HepG2 (cell line): Measurements from ENCODE around the gene CARHSP1. TPM values are rescaled to one million over a fixed set of nuclear protein-coding genes. Genes with fewer than 3 reads are reported as not detected.

Experiments
- ARNT2 ChIP-seq: sonication (generic); formaldehyde crosslinking; IDR thresholded peaks from 2 replicates; pipeline ENCODE4 v1.8.0; 2022; ENCODE audit warnings: mild to moderate bottlenecking, low read depth, missing genetic modification reagents, moderate library complexity
- HNRNPLL ChIP-seq: fragments of 200-400 bp; formaldehyde crosslinking; IDR thresholded peaks from 2 replicates; pipeline ENCODE4 v1.6.1; 2017; ENCODE audit warnings: mild to moderate bottlenecking, low read depth, low read length; ENCODE audit not compliant: poor library complexity, severe bottlenecking
- IKZF4 ChIP-seq: sonication (generic); formaldehyde crosslinking; IDR thresholded peaks from 2 replicates; pipeline ENCODE4 v1.5.1; 2020; ENCODE audit warnings: borderline replicate concordance, mild to moderate bottlenecking, low read depth, missing genetic modification reagents; ENCODE audit errors: not compliant biosample characterization
- NONO ChIP-seq, 2 experiments: fragments of 450-650 bp in 1 of 2; sonication (generic) in 1 of 2; formaldehyde crosslinking in 1 of 2; IDR thresholded peaks in 1 of 2; conservative IDR thresholded peaks in 1 of 2; 2 replicates each; pipeline versions ENCODE4 v1.6.1 to v1.8.0; 2017 to 2022; ENCODE audit warnings: mild to moderate bottlenecking in 1 of 2, missing genetic modification reagents in 1 of 2, moderate library complexity in 1 of 2
- PATZ1 ChIP-seq: sonication (generic); formaldehyde crosslinking; IDR thresholded peaks from 2 replicates; pipeline ENCODE4 v1.4.0; 2020; ENCODE audit warnings: missing genetic modification reagents
- ZFP37 ChIP-seq: sonication (generic); formaldehyde crosslinking; IDR thresholded peaks from 2 replicates; pipeline ENCODE4 v1.4.0; 2020; ENCODE audit warnings: missing genetic modification reagents, borderline replicate concordance
- ZFP82 ChIP-seq: sonication (generic); formaldehyde crosslinking; IDR thresholded peaks from 2 replicates; pipeline ENCODE4 v1.5.1; 2020; ENCODE audit warnings: mild to moderate bottlenecking, missing genetic modification reagents, borderline replicate concordance
- ZGPAT ChIP-seq: IDR thresholded peaks from 2 replicates; pipeline ENCODE4 v1.6.1; 2016; ENCODE audit warnings: mild to moderate bottlenecking
- ZNF280D ChIP-seq: sonication (generic); formaldehyde crosslinking; IDR thresholded peaks from 2 replicates; pipeline ENCODE4 v1.5.1; 2020; ENCODE audit warnings: mild to moderate bottlenecking, missing genetic modification reagents
- ZNF512 ChIP-seq: sonication (generic); formaldehyde crosslinking; IDR thresholded peaks from 2 replicates; pipeline ENCODE4 v1.4.0; 2020; ENCODE audit warnings: mild to moderate bottlenecking, missing genetic modification reagents
- ZNF552 ChIP-seq: sonication (generic); formaldehyde crosslinking; IDR thresholded peaks from 2 replicates; pipeline ENCODE4 v1.9.0; 2022; ENCODE audit warnings: missing genetic modification reagents, mild to moderate bottlenecking, borderline replicate concordance
- ZNF572 ChIP-seq: sonication (generic); formaldehyde crosslinking; IDR thresholded peaks from 2 replicates; pipeline ENCODE4 v1.5.1; 2020; ENCODE audit warnings: mild to moderate bottlenecking, missing genetic modification reagents
- ZNF629 ChIP-seq: sonication (generic); formaldehyde crosslinking; conservative IDR thresholded peaks from 2 replicates; pipeline ENCODE4 v1.5.0; 2020; ENCODE audit warnings: missing genetic modification reagents
- ZNF816 ChIP-seq: sonication (generic); formaldehyde crosslinking; IDR thresholded peaks from 2 replicates; pipeline ENCODE4 v1.8.0; 2022; ENCODE audit warnings: missing genetic modification reagents, mild to moderate bottlenecking, borderline replicate concordance
- ZNF83 ChIP-seq: sonication (generic); formaldehyde crosslinking; IDR thresholded peaks from 2 replicates; pipeline ENCODE4 v1.4.0; 2020; ENCODE audit warnings: missing genetic modification reagents, mild to moderate bottlenecking, borderline replicate concordance
- ZSCAN21 ChIP-seq: sonication (generic); formaldehyde crosslinking; IDR thresholded peaks from 2 replicates; pipeline ENCODE4 v1.8.0; 2022; ENCODE audit warnings: mild to moderate bottlenecking, missing genetic modification reagents, moderate library complexity, borderline replicate concordance
- ZUFSP ChIP-seq: sonication (generic); formaldehyde crosslinking; IDR thresholded peaks from 2 replicates; pipeline ENCODE4 v1.9.0; 2021; ENCODE audit warnings: missing genetic modification reagents, mild to moderate bottlenecking, borderline replicate concordance
- polyA plus RNA-seq, 8 experiments: library from polyadenylated mRNA; depleted of rRNA in 3 of 8; stranded (reverse) in 7 of 8; unstranded in 1 of 8; fragments of >200 nt; fragmentation: Illumina TruSeq in 4 of 8; extraction: Trizol in 4 of 8; gene quantifications; 2 replicates each; pipeline versions ENCODE4 v1.2.1 to v1.2.3, GENCODE V29; 2011 to 2016; ENCODE audit warnings: low read depth in 4 of 8, missing spikeins in 1 of 8, mixed read lengths in 1 of 8; ENCODE audit not compliant: insufficient read depth in 1 of 8
- total RNA-seq, 5 experiments: library from RNA; depleted of rRNA; stranded (reverse); fragments of >200 nt; fragmentation: Illumina TruSeq; extraction: Trizol; gene quantifications; 2 replicates each; pipeline ENCODE4 v1.2.3, GENCODE V29; 2016; ENCODE audit warnings: low read depth in 1 of 5

The CARHSP1 gene
- total and polyA plus RNA-seq, 2 of the 13 experiments (the other 11 are each of a cell fraction or from before 2014, with no cell fraction given), result 173 to 345 TPM

GRCh38 chr16:8866118-8866883, 2.5 kb downstream of the CARHSP1 start (continued):
- no peak for TF ChIP-seq ZNF816 (CRISPR knock-in tag)
- peak; percentile 63 for TF ChIP-seq HNRNPLL
- TF ChIP-seq ZFP82, result no peak
- TF ChIP-seq ARNT2 (CRISPR knock-in tag), result peak; percentile 92
- TF ChIP-seq ZUFSP (CRISPR knock-in tag), result no peak
- TF ChIP-seq IKZF4 (CRISPR knock-in tag), result no peak
- no peak for TF ChIP-seq NONO (IDR thresholded peaks at IDR 0.05)
- peak; percentile 38; the same call in 1 of the 2 replicates for TF ChIP-seq NONO (CRISPR knock-in tag; conservative IDR thresholded peaks at IDR 0.05)
- peak; percentile 85; the same call in 1 of the 2 replicates for TF ChIP-seq ZNF280D
- TF ChIP-seq PATZ1 (CRISPR knock-in tag), result peak; percentile 88
- TF ChIP-seq ZNF572 (CRISPR knock-in tag), result peak; percentile 96
- TF ChIP-seq ZNF83, result no peak
- TF ChIP-seq ZNF552 (CRISPR knock-in tag), result no peak
- TF ChIP-seq ZFP37 (CRISPR knock-in tag), result peak; percentile 13; the same call in 1 of the 2 replicates
- no peak for TF ChIP-seq ZNF629 (CRISPR knock-in tag)
- TF ChIP-seq ZNF512 (CRISPR knock-in tag), result no peak
- TF ChIP-seq ZGPAT, result peak; percentile 66; the same call in 1 of the 2 replicates
- TF ChIP-seq ZSCAN21 (CRISPR knock-in tag), result peak; percentile 55; the same call in 1 of the 2 replicates
